PC-9 (cell line): Measurements from ENCODE around the gene AGXT. TPM values are rescaled to one million over a fixed set of nuclear protein-coding genes. Genes with fewer than 3 reads are reported as not detected.

Experiments
- BruUV-seq: library from RNA; stranded (reverse); fragments of 400-500 nt; replicated peaks from 2 replicates; lab custom pipeline; 2021; lab: Mats Ljungman, UMichigan
- CTCF ChIA-PET: fragments of 300-600 bp; sonication (Branson Sonifier 250); formaldehyde crosslinking; loops from one replicate; lab custom pipeline; 2022; ENCODE audit warnings: antibody characterized with exemption; lab: Charles Lee
- POLR2A ChIA-PET: fragments of 300-600 bp; sonication (Branson Sonifier 250); formaldehyde crosslinking; loops from one replicate; lab custom pipeline; 2022; ENCODE audit warnings: antibody characterized with exemption; ENCODE audit not compliant: unreplicated experiment; lab: Charles Lee
- DNase-seq, 2 experiments: peaks; one replicate each; pipeline versions ENCODE4 v3.0.0 to v3.0.0-alpha.2; 2015 to 2022; ENCODE audit warnings: mixed read lengths in 1 of 2
- H2AFZ ChIP-seq: fragments of 200-600 bp; sonication (generic); 2 replicates; pipeline ENCODE4 v1.8.1; 2017; ENCODE audit warnings: antibody characterized with exemption
- H3F3A ChIP-seq: fragments of 200-600 bp; sonication (generic); 2 replicates; pipeline ENCODE4 v1.8.1; 2017; ENCODE audit warnings: antibody characterized with exemption, mild to moderate bottlenecking, low read depth; ENCODE audit not compliant: insufficient read depth
- H3K27ac ChIP-seq: fragments of 200-600 bp; sonication (generic); 2 replicates; pipeline ENCODE4 v1.6.1; 2016; ENCODE audit warnings: mixed run types
- H3K27me3 ChIP-seq: fragments of 200-600 bp; sonication (generic); 2 replicates; pipeline ENCODE4 v1.6.1; 2016; ENCODE audit warnings: low read depth, mixed run types; ENCODE audit not compliant: insufficient read depth
- H3K36me3 ChIP-seq: fragments of 200-600 bp; sonication (generic); 2 replicates; pipeline ENCODE4 v1.6.1; 2016; ENCODE audit warnings: low read depth, mixed run types
- H3K4me1 ChIP-seq: fragments of 200-600 bp; sonication (generic); replicated peaks from 2 replicates; pipeline ENCODE4 v1.6.1; 2016; ENCODE audit warnings: mixed run types; ENCODE audit not compliant: insufficient read depth
- H3K4me2 ChIP-seq: fragments of 200-600 bp; sonication (generic); 2 replicates; pipeline ENCODE4 v1.6.1; 2017; ENCODE audit warnings: mixed run types
- H3K4me3 ChIP-seq: fragments of 200-600 bp; sonication (generic); 2 replicates; pipeline ENCODE4 v1.6.1; 2016; ENCODE audit warnings: mixed run types
- H3K79me2 ChIP-seq: fragments of 200-600 bp; sonication (generic); 2 replicates; pipeline ENCODE4 v1.6.1; 2017; ENCODE audit warnings: low read depth, mixed run types
- H3K9me2 ChIP-seq: fragments of 200-600 bp; sonication (generic); 2 replicates; pipeline ENCODE4 v1.8.1; 2017; ENCODE audit warnings: mild to moderate bottlenecking; ENCODE audit not compliant: insufficient read depth
- H3K9me3 ChIP-seq: fragments of 200-600 bp; sonication (generic); 2 replicates; pipeline ENCODE4 v1.8.1; 2016; ENCODE audit warnings: low read depth; ENCODE audit not compliant: insufficient read depth
- H4K20me1 ChIP-seq: fragments of 200-600 bp; sonication (generic); 2 replicates; pipeline ENCODE4 v1.8.1; 2017; ENCODE audit not compliant: insufficient read depth
- CTCF ChIP-seq: fragments of 200-600 bp; sonication (generic); conservative IDR thresholded peaks from 2 replicates; pipeline ENCODE4 v1.6.1; 2017; ENCODE audit warnings: mixed run types, antibody characterized with exemption, mild to moderate bottlenecking, moderate library complexity
- EZH2 ChIP-seq: fragments of 200-600 bp; sonication (generic); IDR thresholded peaks from 2 replicates; pipeline ENCODE4 v1.8.0; 2017; ENCODE audit warnings: antibody characterized with exemption, low read depth
- intact Hi-C: fragments of 100-400 bp; cut with micrococcal nuclease; formaldehyde crosslinking; loops from one replicate; pipeline ENCODE4 v1.10.0; 2022; ENCODE audit not compliant: unreplicated experiment
- total RNA-seq: library from RNA; stranded (reverse); gene quantifications from 2 replicates; pipeline ENCODE4 v1.2.3, GENCODE V29; 2021

The AGXT gene
- total RNA-seq, 1 experiment from 2014 or later: not detected

DNA sequence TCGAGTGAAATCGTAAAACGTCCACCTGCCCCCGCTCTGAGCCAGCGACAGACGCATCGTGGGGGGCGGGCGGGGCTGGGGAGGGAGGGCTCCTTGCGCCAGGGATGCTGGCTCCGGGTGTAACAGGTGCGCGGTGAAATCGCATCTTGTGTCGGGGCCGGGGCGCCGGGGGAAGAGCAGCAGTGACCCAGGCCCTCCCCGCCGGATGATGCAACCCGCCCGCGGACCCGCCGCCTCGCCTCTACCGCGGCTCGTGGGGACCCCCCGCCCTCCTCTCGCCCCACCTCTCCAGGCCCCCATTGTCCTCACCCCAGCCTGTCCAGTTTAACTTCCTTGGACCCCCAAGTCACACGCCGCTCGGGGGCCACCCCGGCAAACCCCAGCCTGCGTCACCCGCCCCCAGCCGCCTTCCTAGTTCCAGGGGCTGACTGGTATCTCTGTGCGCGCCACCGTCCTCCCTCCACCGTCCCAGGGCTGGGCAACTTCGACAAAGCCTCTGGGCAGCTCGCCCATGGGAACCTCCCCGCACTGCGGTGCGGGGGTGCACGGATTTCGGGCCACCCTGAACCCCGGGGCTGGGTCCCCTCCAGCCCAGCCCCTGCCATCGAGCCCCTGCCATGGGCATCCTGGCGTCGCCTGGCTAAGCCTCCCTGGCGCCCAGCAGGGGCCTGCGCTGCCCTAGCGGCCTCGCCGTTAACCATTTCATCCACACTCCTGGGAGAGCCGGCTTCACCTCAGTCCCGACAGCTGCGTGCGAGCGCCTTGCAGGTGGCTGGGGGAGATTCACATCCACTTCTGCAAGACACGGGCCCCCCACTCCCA, 47.8 kb upstream of the AGXT start:
- no peak overlapping the region for H3K4me3 ChIP-seq
- H3F3A ChIP-seq: no peaks in the 10 kb centered on the region
- no peaks in the 10 kb centered on the region for H3K79me2 ChIP-seq
- intact Hi-C loops: no loop called here
- H3K9me3 ChIP-seq: peaks cover 7% of the 10 kb centered on the region; the same call in 1 of the 2 replicates
- H3K4me2 ChIP-seq: no peak overlapping the region
- DNase-seq: no peak
- H3K4me1 ChIP-seq: no peaks in the 10 kb centered on the region
- TF ChIP-seq CTCF: no peak
- H3K36me3 ChIP-seq: no peaks in the 10 kb centered on the region
- POLR2A ChIA-PET: interaction anchor here (0.6 kb wide), 1 partner anchor 61 kb away, joined by 5 read pairs; no protein-coding TSS in a partner anchor
- BruUV-seq: no TSS peak
- CTCF ChIA-PET: no interaction called here
- H3K27me3 ChIP-seq: peaks cover 81% of the 10 kb centered on the region
- no peak overlapping the region for H2AFZ ChIP-seq
- no peaks in the 10 kb centered on the region; the same call in none of the 2 replicates for H4K20me1 ChIP-seq
- H3K27ac ChIP-seq: no peak overlapping the region
- H3K9me2 ChIP-seq: no peaks in the 10 kb centered on the region

- TF ChIP-seq EZH2 (no peak), CTCF (no peak)
- no peak for DNase-seq
- intact Hi-C loops: no loop called here
- H3F3A ChIP-seq: no peaks in the 10 kb centered on the region
- CTCF ChIA-PET: no interaction called here
- no peak overlapping the region for H3K4me2 ChIP-seq
- no TSS peak for BruUV-seq
- H3K36me3 ChIP-seq: no peaks in the 10 kb centered on the region
- no peak overlapping the region for H3K27ac ChIP-seq
- H3K9me2 ChIP-seq: no peaks in the 10 kb centered on the region
- no peak overlapping the region for H3K4me3 ChIP-seq
- POLR2A ChIA-PET: interaction anchor here (0.6 kb wide), 1 partner anchor 60 kb away, joined by 5 read pairs; no protein-coding TSS in a partner anchor
- no peaks in the 10 kb centered on the region; the same call in none of the 2 replicates for H4K20me1 ChIP-seq
- H3K27me3 ChIP-seq: peaks cover 82% of the 10 kb centered on the region
- H3K9me3 ChIP-seq: peaks cover 7% of the 10 kb centered on the region; the same call in 1 of the 2 replicates
- H3K79me2 ChIP-seq: no peaks in the 10 kb centered on the region
- no peaks in the 10 kb centered on the region for H3K4me1 ChIP-seq
- no peak overlapping the region for H2AFZ ChIP-seq
These were observed 47.2 kb upstream of the AGXT start for GRCh38 chr2:240821429-240821778.

DNA sequence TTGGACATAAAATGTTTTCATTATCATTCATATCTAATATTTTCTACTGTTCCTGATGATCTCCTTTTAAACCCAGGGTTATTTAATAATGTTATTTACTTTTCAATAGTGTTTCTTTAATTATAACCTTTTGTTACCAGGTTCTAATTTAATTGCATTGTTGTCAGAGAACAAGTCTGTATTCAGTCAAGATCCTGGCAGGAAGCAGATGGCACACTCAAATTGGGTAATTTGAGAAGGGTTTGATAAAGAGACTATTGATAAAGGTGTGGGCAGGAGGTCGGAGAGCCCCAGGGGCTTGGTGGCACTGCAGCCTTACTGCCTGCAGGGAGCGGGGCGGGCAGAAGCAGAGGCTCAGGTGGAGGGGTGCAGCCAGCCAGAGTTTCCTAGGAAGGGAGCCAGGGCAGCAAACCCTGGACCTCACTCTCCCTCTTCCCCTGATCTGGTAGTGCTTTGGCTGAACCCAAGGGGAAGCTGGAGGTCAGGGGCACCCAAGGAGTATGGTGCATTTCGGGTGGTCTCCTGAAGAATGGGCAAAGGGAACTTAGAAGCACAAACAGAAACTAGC, 46.3 kb upstream of the AGXT start:
- TF ChIP-seq EZH2: no peak
- no peak for TF ChIP-seq CTCF
- Histone ChIP-seq H3K79me2 (no peaks in the 10 kb centered on the region), H4K20me1 (no peaks in the 10 kb centered on the region; the same call in 1 of the 2 replicates), H3F3A (no peaks in the 10 kb centered on the region), H3K9me2 (no peaks in the 10 kb centered on the region), H3K36me3 (no peaks in the 10 kb centered on the region), H3K4me2 (no peak overlapping the region), H3K4me3 (no peak overlapping the region), H2AFZ (no peak overlapping the region), H3K27me3 (peaks cover 85% of the 10 kb centered on the region), H3K27ac (no peak overlapping the region), H3K9me3 (peaks cover 7% of the 10 kb centered on the region; the same call in 1 of the 2 replicates), H3K4me1 (no peaks in the 10 kb centered on the region)
- ChIA-PET POLR2A (interaction anchor here (0.6 kb wide), 1 partner anchor 19 kb away, joined by 4 read pairs; no protein-coding TSS in a partner anchor), CTCF (no interaction called here)
- intact Hi-C loops: no loop called here
- DNase-seq: no peak
- no TSS peak for BruUV-seq
